ENCODE results near the gene LRRC2.

DNA sequence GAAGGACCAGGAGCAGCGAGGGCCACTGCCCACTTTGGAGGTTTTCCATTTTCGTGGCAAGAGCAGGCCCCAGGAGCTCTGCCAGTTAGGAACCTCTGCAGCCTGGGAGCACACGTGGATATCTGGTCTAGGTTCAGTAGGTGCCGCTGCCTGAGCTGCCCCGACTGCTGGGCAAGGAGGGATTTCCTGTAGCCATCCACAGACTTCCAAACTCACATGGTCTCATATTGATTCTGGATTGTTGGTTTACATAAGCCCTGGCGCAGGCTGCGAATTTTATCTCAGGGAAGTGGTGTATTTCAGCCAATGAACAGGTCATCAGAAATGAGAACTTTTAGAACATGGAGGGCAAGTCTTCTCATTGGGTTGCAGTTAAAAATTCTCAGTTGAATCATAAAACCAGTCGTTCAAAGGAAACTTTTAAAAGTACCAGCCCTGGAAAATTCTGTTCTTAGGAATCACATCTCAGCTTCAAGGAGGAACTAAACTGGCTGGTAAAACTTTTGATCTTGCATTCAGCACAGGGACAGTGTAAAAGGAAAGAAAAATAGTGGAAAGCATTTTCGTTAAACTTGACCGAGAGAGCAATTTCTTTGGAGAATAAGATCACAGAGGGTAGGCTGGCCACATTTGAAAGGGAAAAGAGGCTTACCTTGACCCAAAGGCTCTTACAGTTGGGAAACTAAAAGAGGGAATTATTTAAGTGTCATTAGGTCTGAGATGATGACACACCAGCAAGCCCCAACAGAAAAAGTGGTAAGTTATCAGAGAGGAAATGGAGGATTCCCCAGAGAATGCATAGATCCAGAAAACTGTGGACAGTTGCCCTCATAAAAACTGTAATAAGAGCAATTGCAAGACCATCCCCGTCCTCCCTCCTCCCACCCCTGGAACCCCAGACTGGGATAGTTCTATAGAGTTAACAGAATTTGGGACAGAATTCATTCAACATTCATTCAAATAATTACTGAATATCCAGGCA is 74.7 kb downstream of the LRRC2 start:
- TF ChIP-seq, protein P1, sequence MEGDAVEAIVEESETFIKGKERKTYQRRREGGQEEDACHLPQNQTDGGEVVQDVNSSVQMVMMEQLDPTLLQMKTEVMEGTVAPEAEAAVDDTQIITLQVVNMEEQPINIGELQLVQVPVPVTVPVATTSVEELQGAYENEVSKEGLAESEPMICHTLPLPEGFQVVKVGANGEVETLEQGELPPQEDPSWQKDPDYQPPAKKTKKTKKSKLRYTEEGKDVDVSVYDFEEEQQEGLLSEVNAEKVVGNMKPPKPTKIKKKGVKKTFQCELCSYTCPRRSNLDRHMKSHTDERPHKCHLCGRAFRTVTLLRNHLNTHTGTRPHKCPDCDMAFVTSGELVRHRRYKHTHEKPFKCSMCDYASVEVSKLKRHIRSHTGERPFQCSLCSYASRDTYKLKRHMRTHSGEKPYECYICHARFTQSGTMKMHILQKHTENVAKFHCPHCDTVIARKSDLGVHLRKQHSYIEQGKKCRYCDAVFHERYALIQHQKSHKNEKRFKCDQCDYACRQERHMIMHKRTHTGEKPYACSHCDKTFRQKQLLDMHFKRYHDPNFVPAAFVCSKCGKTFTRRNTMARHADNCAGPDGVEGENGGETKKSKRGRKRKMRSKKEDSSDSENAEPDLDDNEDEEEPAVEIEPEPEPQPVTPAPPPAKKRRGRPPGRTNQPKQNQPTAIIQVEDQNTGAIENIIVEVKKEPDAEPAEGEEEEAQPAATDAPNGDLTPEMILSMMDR (IDR thresholded peaks at IDR 0.05): no peak
- no peak for TF ChIP-seq ZFX (IDR thresholded peaks at IDR 0.05; ENCODE audit: borderline replicate concordance)
